GM18867 (cell line): Measurements from ENCODE around the gene AMPD1.

Experiments used
- ATAC-seq: cut with Tn5 transposase; IDR thresholded peaks from one replicate; pipeline ENCODE4 v1.9.1; 2021; ENCODE audit warnings: mild to moderate bottlenecking, moderate library complexity; ENCODE audit not compliant: unreplicated experiment

The AMPD1 gene

GRCh38 chr1:114695430-114696058, at the start of gene AMPD1:
Gene AMPD1, minus strand, starts transcription at chr1:114695546. Its CDS starts 75 bp downstream, at chr1:114695471.
- ATAC-seq = no peak

- ATAC-seq = no peak
These were observed 46.8 kb upstream of the AMPD1 start for GRCh38 chr1:114741963-114742746.

GRCh38 chr1:114740331-114740730, 45.0 kb upstream of the AMPD1 start:
- ATAC-seq = no peak

- no peak for ATAC-seq
These were observed 42.0 kb upstream of the AMPD1 start for GRCh38 chr1:114737314-114737849.

- no peak for ATAC-seq
These were observed 40.1 kb upstream of the AMPD1 start for GRCh38 chr1:114735479-114735878.

- no peak for ATAC-seq
These were observed 34.4 kb upstream of the AMPD1 start for GRCh38 chr1:114729782-114730181.

- no peak for ATAC-seq
These were observed 33.2 kb upstream of the AMPD1 start for GRCh38 chr1:114728553-114728952.

- no peak for ATAC-seq
These were observed 29.9 kb upstream of the AMPD1 start for GRCh38 chr1:114725230-114725629.

GRCh38 chr1:114723915-114724314, 28.6 kb upstream of the AMPD1 start:
- ATAC-seq = no peak

GRCh38 chr1:114723457-114723856, 28.1 kb upstream of the AMPD1 start:
- no peak for ATAC-seq

- no peak for ATAC-seq
These were observed 25.1 kb upstream of the AMPD1 start for GRCh38 chr1:114720492-114720891.

- ATAC-seq = no peak
These were observed 24.1 kb upstream of the AMPD1 start for GRCh38 chr1:114719424-114719787.

- ATAC-seq = no peak
These were observed 23.5 kb upstream of the AMPD1 start for GRCh38 chr1:114718661-114719423.

- ATAC-seq = peak; percentile 94
These were observed 21.2 kb upstream of the AMPD1 start, which contains the start of gene NRAS for GRCh38 chr1:114716304-114717170. Gene NRAS, minus strand, starts transcription at chr1:114716771. Its CDS starts 611 bp downstream, at chr1:114716160.

- ATAC-seq = no peak
These were observed 20.6 kb upstream of the AMPD1 start for GRCh38 chr1:114715952-114716303.

- no peak for ATAC-seq
These were observed 17.6 kb upstream of the AMPD1 start for GRCh38 chr1:114712977-114713376.

GRCh38 chr1:114710360-114710759, 15.0 kb upstream of the AMPD1 start:
- no peak for ATAC-seq

GRCh38 chr1:114707604-114708003, 12.3 kb upstream of the AMPD1 start:
- ATAC-seq = no peak

GRCh38 chr1:114703242-114703641, 7.9 kb upstream of the AMPD1 start:
- no peak for ATAC-seq

- no peak for ATAC-seq
These were observed 7.4 kb upstream of the AMPD1 start for GRCh38 chr1:114702737-114703136.

GRCh38 chr1:114701931-114702330, 6.6 kb upstream of the AMPD1 start:
- ATAC-seq = peak; percentile 41
